Prostate gland (tissue), 2 donors: ENCODE results near the gene PARP1. TPM values are rescaled to one million over a fixed set of nuclear protein-coding genes. Genes with fewer than 3 reads are reported as not detected.

ENCODE experiments used
- DNase-seq: peaks from one replicate; pipeline ENCODE4 v3.0.0-alpha.2; 2019; ENCODE audit warnings: low spot score
- H3K27ac ChIP-seq, 2 donors: fragments of 200-600 bp; sonication (generic); 2 replicates each; pipeline ENCODE4 v1.5.1; 2017 to 2019
- H3K27me3 ChIP-seq: fragments of 200-600 bp; sonication (generic); replicated peaks from 2 replicates; pipeline ENCODE4 v1.5.1; 2019; ENCODE audit not compliant: insufficient read depth
- H3K36me3 ChIP-seq, 2 donors: fragments of 200-600 bp; sonication (generic); 1 replicate in 1 of 2; 2 replicates in 1 of 2; pipeline versions ENCODE4 v1.5.1 to v1.8.1; 2017 to 2019
- H3K4me1 ChIP-seq: fragments of 200-600 bp; sonication (generic); replicated peaks from 2 replicates; pipeline ENCODE4 v1.5.1; 2019
- H3K4me3 ChIP-seq, 2 donors: fragments of 200-600 bp; sonication (generic); 2 replicates each; pipeline ENCODE4 v1.5.1; 2017 to 2019
- H3K9me3 ChIP-seq: fragments of 200-600 bp; sonication (generic); 2 replicates; pipeline ENCODE4 v1.5.1; 2017
- POLR2A ChIP-seq: fragments of 450-650 bp; IDR thresholded peaks from one replicate; pipeline ENCODE4 v1.6.1; 2016; ENCODE audit warnings: antibody characterized with exemption, mild to moderate bottlenecking
- POLR2AphosphoS5 ChIP-seq: sonication (generic); formaldehyde crosslinking; IDR thresholded peaks from one replicate; pipeline ENCODE4 v1.6.1; 2017; ENCODE audit warnings: antibody characterized with exemption
- WGBS: methylation state at CpG from one replicate; pipeline ENCODE4 v1.1.5; 2018; 5-methylcytosine and 5-hydroxymethylcytosine counted together
- intact Hi-C: fragments of 100-400 bp; cut with DNase I; formaldehyde crosslinking; loops from one replicate; pipeline ENCODE4 v1.14.2; 2022
- total RNA-seq, 2 donors: library from RNA; depleted of rRNA; stranded (reverse); fragments of >200 nt; gene quantifications; one replicate each; pipeline ENCODE4 v1.1.0, GENCODE V29; 2016
- TF ChIP-seq, protein P1 (sequence below), 4 experiments: fragments of 200-600 bp in 2 of 4; fragments of 450-650 bp in 2 of 4; sonication (generic) in 2 of 4; IDR thresholded peaks; 1 replicate in 3 of 4; 2 replicates in 1 of 4; pipeline ENCODE4 v1.5.1; 2016 to 2019; ENCODE audit warnings: antibody characterized with exemption in 4 of 4, mild to moderate bottlenecking in 2 of 4, moderate library complexity in 2 of 4

The PARP1 gene
- total RNA-seq, 2 donors from 2014 or later: 197 to 212 TPM

DNA sequence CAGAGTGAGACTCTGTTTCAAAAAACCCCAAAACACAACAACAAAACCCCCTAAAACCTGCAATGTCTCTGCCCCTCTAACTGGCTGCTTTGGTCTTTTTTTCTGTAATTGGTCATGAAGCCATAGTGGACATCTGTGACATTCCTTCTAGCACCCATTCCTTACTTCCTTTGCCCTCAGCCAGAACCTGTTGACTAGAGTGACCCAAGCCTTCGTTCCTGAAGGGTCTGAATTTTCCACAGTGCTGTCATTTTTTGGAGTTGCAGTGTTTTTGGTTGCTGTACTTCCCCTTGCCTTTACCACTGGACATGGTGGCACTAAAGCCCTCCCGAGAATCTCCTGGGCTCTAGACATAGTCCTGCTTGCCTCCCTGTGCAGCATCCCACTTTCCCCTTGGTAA, 50.5 kb downstream of the PARP1 start:
- 95% methylated on average over 2 of the region's 2 CpGs for WGBS
- intact Hi-C loops: no loop called here

DNA sequence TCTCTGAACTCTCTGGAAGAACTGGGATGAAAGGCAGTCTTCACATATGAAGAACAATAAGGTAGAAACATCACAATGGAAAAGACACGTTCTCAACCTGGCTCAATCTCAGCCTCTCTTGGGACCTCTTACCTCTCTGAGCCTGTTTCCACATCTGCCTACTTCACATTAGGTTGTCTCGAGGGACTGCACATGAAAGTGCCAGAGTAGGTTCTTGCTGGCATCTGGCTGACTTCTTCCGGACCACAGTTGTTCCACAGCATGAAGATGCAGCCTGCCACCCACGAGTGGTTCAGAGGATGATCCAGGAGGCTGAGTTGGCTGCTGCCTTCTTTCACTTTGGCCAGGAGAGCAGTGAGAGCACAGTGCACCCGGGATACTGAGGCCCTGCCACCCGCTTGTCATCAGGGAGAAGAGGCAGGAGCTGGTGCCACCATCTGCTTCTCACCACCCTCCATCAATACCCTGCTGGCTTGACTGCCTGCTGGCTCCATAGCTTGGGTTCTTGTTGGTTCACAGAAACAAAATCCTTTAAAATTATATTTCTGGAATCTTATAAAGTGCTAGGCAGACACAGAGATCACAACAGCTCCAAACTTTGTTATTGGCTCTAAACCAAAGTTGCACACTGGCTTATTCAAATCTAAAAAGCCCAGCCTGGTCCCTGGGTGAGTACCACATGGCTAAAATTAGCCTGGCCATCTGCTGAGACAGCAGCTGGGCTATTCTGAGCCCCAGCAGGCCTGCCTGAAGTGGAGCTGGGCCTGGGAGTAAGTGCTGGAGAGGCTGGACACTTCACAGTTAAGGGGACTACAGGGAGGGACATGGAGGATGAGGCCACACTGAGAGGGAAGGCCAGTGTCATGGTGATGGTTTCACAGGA, 52.0 kb downstream of the PARP1 start:
- intact Hi-C loops: no loop called here
- Histone ChIP-seq H3K4me3 (no peak overlapping the region), H3K27me3 (no peaks in the 10 kb centered on the region), H3K36me3 (no peaks in the 10 kb centered on the region), H3K27ac (no peak overlapping the region), H3K4me1 (no peaks in the 10 kb centered on the region), H3K9me3 (no peaks in the 10 kb centered on the region)
- TF ChIP-seq, protein P1, sequence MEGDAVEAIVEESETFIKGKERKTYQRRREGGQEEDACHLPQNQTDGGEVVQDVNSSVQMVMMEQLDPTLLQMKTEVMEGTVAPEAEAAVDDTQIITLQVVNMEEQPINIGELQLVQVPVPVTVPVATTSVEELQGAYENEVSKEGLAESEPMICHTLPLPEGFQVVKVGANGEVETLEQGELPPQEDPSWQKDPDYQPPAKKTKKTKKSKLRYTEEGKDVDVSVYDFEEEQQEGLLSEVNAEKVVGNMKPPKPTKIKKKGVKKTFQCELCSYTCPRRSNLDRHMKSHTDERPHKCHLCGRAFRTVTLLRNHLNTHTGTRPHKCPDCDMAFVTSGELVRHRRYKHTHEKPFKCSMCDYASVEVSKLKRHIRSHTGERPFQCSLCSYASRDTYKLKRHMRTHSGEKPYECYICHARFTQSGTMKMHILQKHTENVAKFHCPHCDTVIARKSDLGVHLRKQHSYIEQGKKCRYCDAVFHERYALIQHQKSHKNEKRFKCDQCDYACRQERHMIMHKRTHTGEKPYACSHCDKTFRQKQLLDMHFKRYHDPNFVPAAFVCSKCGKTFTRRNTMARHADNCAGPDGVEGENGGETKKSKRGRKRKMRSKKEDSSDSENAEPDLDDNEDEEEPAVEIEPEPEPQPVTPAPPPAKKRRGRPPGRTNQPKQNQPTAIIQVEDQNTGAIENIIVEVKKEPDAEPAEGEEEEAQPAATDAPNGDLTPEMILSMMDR (IDR thresholded peaks at IDR 0.05): no peak
- TF ChIP-seq POLR2AphosphoS5 (no peak), POLR2A (no peak)
- DNase-seq: no peak
- WGBS: 78% methylated on average over 6 of the region's 6 CpGs

More for the DNA sequence above, 50.5 kb downstream of the PARP1 start:
- Histone ChIP-seq H3K4me1 (no peaks in the 10 kb centered on the region), H3K9me3 (no peaks in the 10 kb centered on the region), H3K27me3 (no peaks in the 10 kb centered on the region), H3K36me3 (peaks cover 0 to 2% of the 10 kb centered on the region in 2 donors), H3K27ac (no peak overlapping the region), H3K4me3 (no peak overlapping the region)
- no peak for TF ChIP-seq POLR2AphosphoS5
- no peak for TF ChIP-seq POLR2A
- TF ChIP-seq, protein P1 (IDR thresholded peaks at IDR 0.05): no peak
- DNase-seq: no peak

DNA sequence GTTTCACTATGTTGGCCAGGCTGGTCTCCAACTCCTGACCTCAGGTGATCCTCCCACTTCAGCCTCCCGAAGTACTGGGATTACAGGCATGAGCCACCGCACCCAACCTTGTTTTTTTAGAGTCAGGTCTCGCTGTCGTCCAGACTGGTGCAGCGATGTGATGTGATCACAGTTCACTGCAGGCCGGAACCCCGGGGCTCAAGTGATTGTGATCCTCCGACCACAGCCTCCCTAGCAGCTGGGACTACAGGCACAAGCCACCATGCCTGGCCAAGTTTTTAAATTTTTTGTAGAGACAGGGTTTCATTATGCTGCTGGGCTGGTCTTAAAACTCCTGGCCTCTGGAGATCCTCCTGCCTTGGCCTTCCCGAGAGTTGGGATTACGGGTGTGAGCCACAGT, 52.9 kb downstream of the PARP1 start:
- DNase-seq: no peak
- TF ChIP-seq POLR2A (no peak), POLR2AphosphoS5 (no peak)
- TF ChIP-seq, protein P1 (IDR thresholded peaks at IDR 0.05): no peak
- Histone ChIP-seq H3K9me3 (no peaks in the 10 kb centered on the region), H3K36me3 (no peaks in the 10 kb centered on the region), H3K27me3 (no peaks in the 10 kb centered on the region), H3K27ac (no peak overlapping the region), H3K4me1 (no peaks in the 10 kb centered on the region), H3K4me3 (no peak overlapping the region)
- WGBS: 95% methylated on average over 9 of the region's 10 CpGs
- intact Hi-C loops: no loop called here

DNA sequence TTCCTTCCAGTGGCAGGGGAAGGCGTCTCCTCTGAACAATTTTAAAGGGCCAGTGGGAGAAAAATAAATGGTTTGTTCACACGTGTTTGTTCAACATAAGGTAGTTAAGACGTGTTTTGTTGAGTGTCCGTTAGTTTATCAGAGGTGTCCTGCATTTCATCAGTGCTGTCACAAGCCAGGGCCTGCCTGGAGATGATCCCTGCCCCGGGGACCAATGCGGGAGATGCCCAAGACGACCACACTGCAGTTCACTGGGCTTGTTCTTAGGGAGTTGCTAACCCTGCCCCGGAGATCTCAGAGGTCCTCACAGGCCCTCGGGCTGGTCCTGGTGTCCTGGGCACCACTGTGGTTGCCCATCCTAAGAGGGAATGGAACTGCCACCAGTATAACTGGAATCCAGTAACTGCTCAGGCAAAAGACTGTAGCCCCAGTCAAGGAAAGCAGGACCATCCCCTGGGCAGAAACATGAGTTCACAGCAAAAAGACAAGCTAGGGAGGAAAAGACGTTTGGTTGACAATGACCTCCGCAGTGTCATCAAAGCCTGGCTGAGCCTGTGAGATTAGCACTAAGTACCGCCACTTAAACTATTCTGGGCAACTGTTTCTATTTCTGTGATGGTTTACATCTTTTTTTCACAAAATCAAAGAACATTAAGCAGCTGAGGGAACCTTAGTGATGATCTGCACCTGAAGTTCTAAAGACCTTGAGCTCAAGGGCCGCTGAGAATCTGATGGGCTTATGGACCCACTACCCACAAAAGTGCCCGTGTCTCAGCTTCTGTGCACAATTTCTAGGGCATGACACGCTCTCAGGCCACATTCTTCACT, 54.0 kb downstream of the PARP1 start:
- no peaks in the 10 kb centered on the region for H3K4me1 ChIP-seq
- TF ChIP-seq POLR2AphosphoS5 (no peak), POLR2A (no peak)
- TF ChIP-seq, protein P1 (IDR thresholded peaks at IDR 0.05): no peak
- no peaks in the 10 kb centered on the region for H3K27me3 ChIP-seq
- no peak for DNase-seq
- no peak overlapping the region for H3K4me3 ChIP-seq
- intact Hi-C loops: no loop called here
- WGBS: 65% methylated on average over 15 of the region's 15 CpGs
- H3K27ac ChIP-seq: no peak overlapping the region
- no peaks in the 10 kb centered on the region for H3K9me3 ChIP-seq
- H3K36me3 ChIP-seq: no peaks in the 10 kb centered on the region
